Frontal cortex (tissue), 4 donors: ENCODE measurements around the gene IL11RA. TPM values are rescaled to one million over a fixed set of nuclear protein-coding genes. Genes with fewer than 3 reads are reported as not detected.
A peak's percentile ranks its signal among the peaks of the same experiment; 100 is the strongest.

Experiments used
- DNase-seq, 2 donors: peaks; one replicate each; pipeline ENCODE4 v3.0.0; 2012; ENCODE audit warnings: low spot score in 2 of 2
- FAIRE-seq: peaks from 2 replicates; lab custom pipeline; 2012; peaks lifted over from hg19 to GRCh38; lab: Jason Lieb, UNC
- total RNA-seq: library from RNA; depleted of rRNA; stranded (reverse); fragments of >200 nt; gene quantifications from one replicate; pipeline ENCODE4 v1.2.3, GENCODE V29; 2014
- donor health status: control.
- donor health status: control.
- donor health status: control.

Gene IL11RA
- total RNA-seq, 1 donor from 2014 or later = 5.3 TPM

DNA sequence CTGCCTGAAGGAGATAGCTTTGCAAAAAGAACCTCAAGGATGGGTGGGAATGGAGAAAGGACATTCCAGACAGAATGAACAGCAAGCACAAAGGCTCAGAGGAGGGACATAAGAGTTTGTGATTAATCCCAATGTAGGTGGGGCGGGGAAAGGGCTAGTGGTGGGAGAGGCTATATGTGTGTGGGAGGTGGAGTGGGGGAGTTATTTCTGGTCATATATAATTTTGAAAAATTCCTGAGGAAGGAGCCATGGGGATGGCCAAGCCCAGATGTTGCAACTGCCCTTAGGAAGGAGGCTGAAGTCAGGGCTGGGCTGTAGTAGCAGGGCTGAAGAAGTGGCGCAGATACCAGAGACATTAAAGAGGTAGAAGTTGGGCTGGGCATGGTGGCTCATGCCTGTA is 23.9 kb downstream of the IL11RA start:
- no peak for DNase-seq
- no peak for FAIRE-seq

DNA sequence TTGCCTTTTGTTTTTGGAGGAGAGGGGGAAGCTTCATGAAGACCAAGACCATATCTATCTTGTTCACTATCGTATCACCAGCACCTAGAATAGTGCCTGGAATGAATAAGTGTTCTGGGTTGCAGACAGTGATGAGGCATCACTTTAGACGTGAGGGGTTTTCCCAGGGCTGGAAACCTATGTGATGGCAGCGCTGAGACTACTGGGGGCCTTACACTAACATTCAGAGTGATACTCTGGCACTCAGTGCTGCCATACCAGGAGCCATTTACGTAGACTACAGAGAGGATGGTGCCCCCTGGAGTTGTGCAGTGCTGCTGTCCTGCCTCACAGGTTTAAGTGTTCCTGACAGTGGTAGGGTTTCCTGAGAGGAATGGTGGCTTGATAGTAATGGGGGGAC is 32.2 kb downstream of the IL11RA start:
- no peak for DNase-seq
- FAIRE-seq = no peak

DNA sequence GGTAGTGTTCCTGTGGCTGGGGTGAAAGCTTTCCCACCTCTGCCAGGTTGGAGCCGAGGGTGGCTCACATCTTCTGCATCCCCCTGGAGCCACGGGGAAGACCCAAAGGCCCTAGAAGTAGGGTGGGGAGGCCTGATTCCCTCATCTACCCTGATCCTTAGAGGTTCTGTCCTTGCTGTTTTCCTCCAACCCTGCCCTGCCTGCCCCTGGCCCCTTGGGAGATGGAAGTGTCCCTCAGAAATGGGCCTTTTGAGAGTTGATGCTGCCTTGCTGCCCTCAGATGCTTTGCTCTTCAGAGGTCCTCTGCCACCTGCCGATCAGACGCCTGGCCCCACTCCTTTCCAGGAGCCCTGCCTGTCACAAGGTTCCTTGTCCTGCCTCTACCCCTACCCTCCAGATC is 32.8 kb downstream of the IL11RA start:
- FAIRE-seq = no peak
- DNase-seq = no peak

DNA sequence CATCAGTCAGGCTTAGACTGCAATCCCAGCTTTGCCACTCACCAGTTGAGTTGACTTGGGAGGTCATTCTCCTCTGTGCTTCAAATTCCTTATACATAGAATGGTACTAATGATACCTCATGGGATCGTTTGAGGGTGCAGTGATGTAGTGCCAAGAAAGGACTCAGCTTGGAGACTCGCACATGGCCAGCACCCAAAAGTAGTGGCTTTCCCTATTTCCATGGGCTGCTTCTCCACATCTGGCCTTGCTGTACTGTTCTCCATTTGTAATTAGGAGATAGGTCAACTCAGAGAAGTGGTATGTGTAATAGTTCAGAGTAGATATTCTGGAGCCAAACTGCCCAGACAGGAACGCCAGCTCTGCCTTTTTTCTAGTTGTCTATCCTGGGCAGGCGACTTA is 33.6 kb downstream of the IL11RA start:
- no peak for FAIRE-seq
- DNase-seq = no peak

DNA sequence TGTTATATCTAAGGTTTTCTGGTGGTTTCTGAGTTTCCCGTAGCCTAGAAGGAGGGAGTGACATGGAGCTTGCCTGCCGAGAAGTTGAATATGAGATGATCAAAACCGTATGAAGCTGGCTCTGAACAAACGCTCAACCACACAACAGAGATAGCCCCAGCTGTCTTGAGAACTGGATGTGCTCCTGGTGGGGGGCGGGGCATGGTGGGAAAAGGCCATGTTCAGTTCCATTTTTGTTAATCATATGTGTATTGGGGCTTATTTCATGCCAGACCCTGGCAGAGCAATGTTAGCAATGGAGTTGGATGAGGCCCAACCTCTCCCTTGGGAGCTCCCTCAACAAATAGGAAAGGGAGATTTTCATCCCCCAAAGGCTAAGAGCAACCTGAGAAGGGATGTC is 34.2 kb downstream of the IL11RA start:
- FAIRE-seq (no peak), DNase-seq (no peak)

DNA sequence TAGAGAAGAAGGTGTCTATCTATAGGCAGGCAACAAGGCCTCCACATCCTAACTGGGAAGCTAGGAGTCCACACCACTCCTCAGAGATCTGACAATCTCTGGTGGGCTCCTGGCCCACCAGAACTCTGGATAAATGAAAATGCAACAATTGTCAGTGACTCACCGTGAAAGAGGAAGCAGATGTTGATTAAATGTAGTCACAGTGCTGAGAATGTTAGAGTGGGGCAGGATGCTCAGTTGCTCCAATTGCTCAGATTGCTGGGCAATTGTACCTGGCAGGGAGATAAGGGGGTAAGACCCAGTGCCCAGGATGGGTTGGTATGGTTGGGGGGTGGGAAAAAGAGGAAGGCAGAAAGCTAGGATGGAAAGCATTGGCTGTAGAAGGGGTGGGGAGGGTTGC is 34.7 kb downstream of the IL11RA start:
- FAIRE-seq = no peak
- no peak for DNase-seq

DNA sequence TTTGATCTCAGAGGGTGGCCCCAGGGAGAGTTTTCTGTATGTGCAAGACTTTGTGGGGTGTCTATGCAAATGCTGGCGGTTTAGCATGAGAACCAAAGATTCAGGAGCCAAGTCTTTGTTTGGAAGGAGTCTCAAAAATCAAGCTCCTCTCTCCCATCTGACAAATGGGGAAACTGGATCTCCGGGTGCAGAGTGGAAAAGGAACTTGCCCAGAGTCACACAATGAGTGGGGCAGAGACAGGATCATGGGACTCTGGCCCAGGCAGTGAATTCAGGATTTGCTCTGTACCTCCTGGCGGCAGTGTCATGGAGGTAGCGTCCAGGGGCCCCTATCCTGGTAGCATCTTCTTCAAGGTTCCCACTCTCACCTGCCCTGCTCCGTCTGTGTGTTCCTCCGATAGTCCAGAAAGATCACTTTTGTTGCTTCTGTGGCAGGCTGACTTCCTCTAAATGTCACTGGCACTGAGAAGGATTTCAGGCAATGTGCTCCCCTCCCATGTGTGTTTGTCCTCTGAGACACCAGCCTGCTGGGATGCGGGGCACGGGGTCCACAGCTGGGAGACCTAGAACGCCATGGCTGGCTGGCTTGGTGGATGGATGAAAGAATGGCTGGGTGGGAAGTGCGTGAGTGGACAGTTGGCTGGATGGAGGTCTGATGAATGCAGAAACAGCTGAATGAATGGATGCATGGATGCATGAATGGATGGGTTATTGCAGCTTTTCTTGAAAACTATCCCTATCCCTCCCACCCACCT is 35.5 kb downstream of the IL11RA start:
- FAIRE-seq = no peak
- DNase-seq = no peak

DNA sequence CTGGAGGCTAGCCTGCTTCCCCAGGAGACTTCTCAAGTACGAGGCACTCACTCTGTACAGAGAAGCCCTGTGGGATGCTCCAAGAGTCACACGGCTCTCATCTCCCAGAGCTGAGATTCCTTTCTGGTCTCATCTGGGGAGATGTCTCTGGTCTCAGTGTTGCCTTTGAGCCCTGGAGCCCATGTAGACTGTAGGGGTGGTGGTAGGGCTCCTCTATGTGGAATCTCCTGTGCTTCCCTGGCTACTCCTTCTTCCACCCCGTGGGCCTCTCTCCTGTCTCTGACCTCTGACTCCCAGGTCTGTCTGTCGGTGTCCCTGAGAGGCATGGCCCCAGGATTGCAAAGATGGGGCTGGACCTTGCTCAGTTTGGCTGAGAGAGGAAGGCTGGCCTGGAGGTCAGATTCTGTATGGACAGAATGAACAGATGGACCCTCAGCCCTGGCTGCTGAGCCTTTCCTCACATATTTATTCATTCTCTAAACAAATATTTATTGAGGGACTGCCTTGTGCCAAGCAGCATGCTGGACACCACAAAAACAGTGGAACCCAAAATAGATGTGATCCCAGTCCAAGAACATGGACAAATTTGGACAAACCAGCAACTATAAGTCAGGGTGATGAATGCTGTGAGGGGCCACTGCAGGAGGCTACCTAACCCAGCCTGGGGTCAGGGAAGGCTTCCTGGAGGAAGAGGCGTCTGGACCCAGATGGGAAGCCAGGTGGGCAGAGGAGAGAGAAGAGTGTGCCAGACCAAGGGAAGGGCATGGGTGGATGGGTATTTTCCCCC is 36.5 kb downstream of the IL11RA start:
- FAIRE-seq = no peak
- DNase-seq = no peak

DNA sequence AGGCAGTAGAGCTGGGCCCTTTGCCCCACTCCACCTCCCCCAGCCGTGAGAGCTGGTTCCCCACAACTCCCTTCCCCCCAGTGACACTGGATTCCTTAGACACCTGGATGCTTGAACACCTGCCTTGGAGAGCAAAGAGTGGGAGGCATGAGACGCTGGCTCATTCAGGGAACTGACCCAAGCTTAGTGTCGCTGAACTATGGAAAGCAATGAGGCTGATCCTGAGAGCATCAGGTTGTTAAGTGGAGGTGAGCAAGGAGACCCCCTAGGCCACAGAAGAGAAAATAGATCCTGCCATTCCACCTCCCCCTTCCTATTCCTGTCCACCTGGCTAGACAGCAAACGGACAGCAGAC is 37.1 kb downstream of the IL11RA start:
- DNase-seq (no peak), FAIRE-seq (no peak)

DNA sequence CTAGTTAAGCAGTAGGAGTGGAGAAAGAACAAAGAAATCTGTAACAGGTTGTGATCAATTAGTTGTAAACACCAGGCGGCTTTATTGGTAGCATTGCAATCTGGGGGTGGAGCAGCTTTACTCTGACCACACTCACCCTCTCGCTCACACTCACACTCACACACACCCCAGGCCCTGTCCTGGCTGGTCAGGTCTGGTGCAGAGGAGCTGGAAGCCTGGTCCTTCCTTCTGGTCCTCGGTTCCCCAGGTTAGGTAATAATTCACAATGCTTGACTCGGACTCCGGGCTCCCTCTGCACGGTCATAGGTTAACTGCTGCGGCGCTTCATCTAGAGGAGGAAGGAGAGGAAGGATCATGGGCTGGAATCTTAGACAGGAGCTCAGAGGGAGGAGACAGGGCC is 37.5 kb downstream of the IL11RA start:
- DNase-seq = no peak
- FAIRE-seq = no peak

DNA sequence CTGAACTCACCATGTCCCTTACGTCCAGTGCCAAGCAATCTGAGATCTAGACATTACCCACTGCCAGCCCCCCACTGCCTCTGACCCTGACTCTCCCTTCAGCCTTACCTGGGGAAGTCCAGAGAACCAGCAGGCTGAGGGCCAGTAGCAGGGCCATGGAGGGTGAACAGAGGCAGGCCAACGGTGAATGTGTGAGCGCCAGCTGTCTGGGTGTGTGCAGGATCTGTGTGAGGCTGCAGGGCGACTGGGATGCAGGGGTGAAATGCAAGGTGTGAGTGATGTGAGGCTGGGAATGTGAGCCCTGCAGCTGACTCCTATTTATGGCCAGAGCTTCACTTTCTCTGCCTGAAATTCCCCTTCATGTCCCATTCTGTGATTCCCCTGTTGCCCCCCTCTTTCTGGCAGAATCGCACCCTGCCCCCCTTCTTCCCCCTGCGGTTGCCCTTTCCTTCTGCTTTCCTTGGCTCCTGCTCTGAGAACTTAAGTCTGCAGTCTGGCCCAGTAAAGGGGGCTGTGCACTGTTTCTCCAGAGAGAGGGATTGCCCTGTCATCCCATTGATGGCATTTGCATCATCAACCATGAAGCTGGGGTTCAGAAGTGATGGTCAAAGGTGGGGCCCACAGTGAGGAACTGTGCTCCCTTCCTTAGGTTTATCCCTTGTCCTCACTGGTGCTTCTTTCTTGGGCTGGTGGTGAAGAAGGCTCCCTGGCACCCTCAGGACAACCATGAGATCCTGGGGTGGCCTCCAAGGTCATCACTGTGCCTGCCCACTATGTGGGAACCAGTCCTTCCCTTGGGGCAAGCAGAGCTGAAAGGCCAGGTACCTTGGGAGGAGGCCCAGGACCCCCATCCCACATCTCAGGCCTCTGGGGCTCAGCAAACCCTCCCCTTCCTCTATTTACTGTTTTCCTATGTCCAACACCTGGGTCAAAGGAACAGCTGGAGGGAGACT is 39.3 kb downstream of the IL11RA start, which contains the start of gene CCL19:
Gene CCL19, minus strand, starts transcription at position 294 of the 953 bp plus-strand sequence. Its CDS starts 137 bp downstream, at position 157.
- no peak for FAIRE-seq
- no peak for DNase-seq

DNA sequence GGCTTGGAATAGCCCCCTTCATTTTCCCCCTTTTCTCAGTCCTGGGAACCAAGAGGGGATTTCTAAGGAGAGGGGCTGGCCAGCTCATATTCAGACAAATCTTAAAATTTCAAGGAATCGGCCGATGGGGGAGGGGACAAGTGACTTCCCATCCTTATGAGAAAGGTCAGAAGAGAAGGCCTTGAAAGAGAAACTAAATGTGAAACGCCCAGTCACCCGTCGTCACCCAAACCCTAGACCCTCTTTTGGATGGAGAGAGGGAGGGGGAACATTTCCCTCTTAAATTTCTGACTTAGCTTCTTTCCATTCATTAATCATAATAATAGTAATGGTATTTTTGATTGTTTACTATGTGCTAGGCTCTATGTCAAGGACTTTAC is 39.9 kb downstream of the IL11RA start:
- DNase-seq (no peak), FAIRE-seq (no peak)

DNA sequence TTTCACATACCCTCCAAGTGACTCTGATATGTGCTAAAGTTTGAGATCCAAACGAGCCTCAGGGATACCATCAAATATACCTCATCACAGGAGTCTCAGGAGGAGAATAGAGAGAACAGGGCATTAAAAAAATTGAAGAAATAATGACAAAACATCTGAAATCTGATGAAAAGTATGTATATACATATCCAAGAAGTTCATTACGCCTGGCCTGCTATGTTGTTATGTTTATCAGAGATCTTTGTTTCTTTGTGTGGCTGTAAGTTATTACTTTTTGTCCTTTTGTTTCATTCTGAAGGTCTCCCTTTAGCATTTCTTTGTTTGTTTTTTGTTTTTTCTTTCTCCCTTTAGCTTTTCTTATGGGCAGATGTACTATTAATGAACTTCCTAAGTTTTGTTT is 41.6 kb downstream of the IL11RA start:
- DNase-seq = no peak
- no peak for FAIRE-seq

DNA sequence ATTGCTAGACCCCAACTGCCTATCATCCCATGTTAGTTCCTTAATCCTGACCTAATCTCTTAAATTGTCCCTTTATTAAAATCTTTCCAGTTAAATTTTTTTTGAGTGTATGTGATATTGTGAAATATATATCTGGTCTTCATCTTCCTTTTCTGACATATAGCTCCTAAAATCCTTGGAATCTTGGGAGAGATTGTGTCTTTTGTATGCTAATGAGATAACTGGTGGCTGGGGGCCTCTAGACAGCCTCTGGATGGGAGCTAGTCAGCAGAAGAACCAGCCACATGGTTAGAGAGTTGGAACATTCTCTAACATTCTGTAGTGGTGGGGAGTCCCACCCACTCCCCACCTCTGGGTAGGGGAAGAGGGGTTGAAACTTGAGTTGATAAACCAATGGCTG is 42.8 kb downstream of the IL11RA start:
- DNase-seq = no peak

DNA sequence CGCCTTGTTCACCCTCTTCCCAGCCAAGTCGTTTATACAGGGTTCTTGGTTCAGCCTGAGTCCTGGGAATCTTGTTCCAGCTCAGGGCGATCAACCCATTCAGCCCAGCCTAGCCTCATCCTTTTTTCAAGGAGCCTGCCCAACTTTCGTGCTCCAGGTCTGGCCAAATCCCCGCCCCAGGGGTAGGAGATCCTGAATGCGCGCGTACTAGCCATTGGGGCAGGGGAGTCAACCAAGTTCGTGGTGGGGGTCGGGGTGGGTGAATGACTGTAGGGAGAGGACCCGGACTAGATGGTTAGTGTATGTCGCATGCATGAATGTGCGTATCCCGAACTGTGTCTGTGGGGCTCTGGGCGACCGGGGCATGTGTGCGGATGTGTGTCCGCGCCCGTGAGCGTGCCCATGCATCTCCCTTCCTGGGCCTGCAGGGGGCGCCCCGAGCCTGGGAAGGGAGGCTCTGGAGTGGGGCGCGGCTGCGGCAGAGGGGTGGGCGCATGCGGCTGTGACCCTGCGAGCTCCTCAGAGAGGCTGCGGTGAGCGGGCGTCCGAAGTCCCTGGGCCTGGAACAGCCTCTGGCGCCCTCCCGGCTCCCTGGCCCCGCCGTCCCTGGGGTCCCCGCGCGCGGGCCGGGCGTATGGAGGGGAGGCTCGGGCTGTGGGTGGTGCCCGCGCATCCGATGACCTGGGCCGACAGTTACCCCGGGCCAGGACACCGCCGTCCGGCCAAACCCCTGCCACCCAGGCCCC is 49.2 kb downstream of the IL11RA start:
- FAIRE-seq (no peak), DNase-seq (peak; percentile 63 to 79)

More for the DNA sequence above, 42.8 kb downstream of the IL11RA start:
- no peak for FAIRE-seq

DNA sequence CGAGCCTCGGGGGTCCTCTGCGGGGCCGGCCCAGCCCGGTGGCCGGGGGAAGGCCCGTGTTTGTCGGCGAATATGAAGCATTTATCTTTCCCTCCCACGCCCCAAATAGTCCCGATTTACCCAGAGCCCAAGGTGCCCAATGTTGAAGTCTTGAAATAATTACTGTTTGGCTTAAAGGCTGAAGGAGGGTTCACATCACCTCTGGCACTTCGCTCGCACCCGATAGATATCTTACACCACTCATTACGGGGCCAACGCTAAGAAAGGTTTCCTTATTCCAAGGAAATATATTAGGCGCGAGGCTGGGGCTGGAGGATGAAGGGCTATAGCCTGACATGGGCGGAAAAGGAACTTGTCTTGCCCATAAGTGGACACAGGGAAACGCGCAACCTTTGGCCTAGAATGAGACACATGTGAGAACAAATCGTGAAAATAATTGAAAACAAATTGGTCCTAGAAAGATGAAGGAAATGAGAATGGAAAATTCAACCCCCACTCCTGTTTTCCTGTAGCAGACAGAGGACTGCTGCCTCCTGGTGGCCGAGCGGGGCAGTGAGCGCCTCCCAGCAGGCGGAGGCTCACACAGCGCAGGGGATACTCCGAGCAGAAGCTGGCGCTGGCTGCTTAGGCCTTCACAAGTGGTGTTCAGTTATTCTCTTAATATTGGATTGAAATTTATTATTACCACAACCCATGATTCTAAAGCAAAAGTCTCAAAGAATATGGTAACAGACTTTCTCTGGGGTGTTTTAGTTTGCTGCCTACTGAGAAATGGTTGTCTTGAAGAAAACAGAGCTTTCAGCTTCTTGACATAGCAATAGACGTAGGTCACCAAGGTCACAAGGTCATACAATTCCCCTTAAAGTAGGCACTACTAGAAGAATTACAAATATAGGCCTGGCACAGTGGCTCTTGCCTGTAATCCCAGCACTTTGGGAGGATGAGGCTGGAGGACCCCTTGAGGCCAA is 50.1 kb downstream of the IL11RA start:
- FAIRE-seq (no peak), DNase-seq (peak; percentile 80 to 86)

DNA sequence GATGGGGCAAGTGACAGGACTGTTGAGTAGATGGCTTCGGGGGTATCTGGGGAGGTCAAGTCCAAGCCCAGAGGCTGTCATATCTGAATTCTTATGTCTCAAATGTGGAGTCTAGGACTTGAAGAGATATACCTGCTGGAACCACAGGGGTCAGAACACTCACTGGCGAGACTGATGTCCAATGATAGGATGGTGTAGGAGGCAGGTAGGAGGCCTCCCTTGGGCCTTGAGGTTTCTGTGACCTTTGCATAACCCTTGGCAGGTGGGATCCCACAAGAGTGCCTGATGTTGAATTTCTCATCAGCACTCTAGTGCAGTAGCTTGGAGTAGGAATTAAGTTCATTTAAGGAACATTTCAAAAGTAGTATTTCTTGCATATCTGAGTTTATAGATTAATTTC is 55.1 kb downstream of the IL11RA start:
- DNase-seq = no peak
- no peak for FAIRE-seq

DNA sequence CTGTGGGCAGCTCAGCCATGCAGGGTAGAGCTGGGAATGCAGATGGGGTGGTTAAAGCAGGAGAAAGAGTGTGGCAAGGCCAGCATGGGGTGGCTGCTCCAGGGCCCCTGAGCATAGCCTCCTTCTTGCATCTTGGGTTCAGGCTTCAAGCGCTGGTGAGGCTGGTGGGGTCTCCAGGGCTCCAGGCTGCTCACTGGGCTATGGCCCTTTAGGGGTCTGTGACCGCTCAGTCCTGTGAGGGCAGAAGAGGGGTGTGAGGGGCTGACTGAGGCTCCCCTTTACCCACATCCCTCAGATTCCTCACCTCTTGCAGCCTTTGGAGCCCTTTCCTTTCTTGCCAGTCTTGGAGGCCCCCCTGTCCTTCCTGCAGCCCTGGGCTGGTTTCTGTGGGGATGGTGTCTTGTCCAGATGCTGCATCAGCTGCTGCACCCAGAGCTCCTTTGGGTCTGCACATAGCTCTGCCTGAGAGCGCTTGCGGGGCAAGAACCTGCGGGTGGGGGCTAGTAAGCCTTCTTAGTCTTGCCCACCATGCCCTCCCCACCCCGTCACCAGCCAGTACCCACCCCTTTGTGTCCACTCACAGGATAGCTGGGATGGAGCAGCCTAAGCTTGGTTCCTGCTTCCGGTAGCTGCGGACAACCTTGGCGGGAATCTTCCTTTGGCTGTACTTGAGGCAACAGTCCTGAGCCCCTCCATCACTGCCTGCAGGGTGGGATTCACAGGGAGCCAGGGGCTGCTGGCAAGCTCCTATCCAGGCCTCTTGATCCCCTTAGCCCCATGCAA is 57.4 kb downstream of the IL11RA start:
- DNase-seq (no peak), FAIRE-seq (no peak)
